HepG2 (cell line): ENCODE data around the gene IER2. TPM values are rescaled to one million over a fixed set of nuclear protein-coding genes. Genes with fewer than 3 reads are reported as not detected.

ENCODE experiments used
- ATF6 ChIP-seq: sonication (generic); formaldehyde crosslinking; conservative IDR thresholded peaks from 2 replicates; pipeline ENCODE4 v1.4.0; 2020; ENCODE audit warnings: missing genetic modification reagents
- BCL3 ChIP-seq: sonication (generic); formaldehyde crosslinking; IDR thresholded peaks from 2 replicates; pipeline ENCODE4 v1.5.1; 2020; ENCODE audit warnings: mild to moderate bottlenecking, missing genetic modification reagents, moderate library complexity
- GMEB2 ChIP-seq: IDR thresholded peaks from 2 replicates; pipeline ENCODE4 v1.6.1; 2016; ENCODE audit warnings: missing biosample characterization, missing genetic modification reagents, low read depth
- HHEX ChIP-seq: IDR thresholded peaks from 2 replicates; pipeline ENCODE4 v1.6.1; 2016; ENCODE audit warnings: control low read depth
- HOXA3 ChIP-seq: sonication (generic); formaldehyde crosslinking; IDR thresholded peaks from 2 replicates; pipeline ENCODE4 v1.5.0; 2020; ENCODE audit warnings: missing genetic modification reagents
- MAX ChIP-seq: IDR thresholded peaks from 2 replicates; pipeline ENCODE4 v1.6.1; 2012; ENCODE audit warnings: inconsistent platforms
- MAZ ChIP-seq, 2 experiments: sonication (generic) in 1 of 2; formaldehyde crosslinking in 1 of 2; IDR thresholded peaks; 2 replicates each; pipeline versions ENCODE4 v1.5.0 to v1.6.1; 2012 to 2020; ENCODE audit warnings: low read depth in 2 of 2, mild to moderate bottlenecking in 2 of 2, borderline replicate concordance in 1 of 2, improper control_type of control experiment in 1 of 2, low read length in 1 of 2, missing genetic modification reagents in 1 of 2, moderate library complexity in 1 of 2
- PATZ1 ChIP-seq: sonication (generic); formaldehyde crosslinking; IDR thresholded peaks from 2 replicates; pipeline ENCODE4 v1.4.0; 2020; ENCODE audit warnings: missing genetic modification reagents
- RXRB ChIP-seq: IDR thresholded peaks from 2 replicates; pipeline ENCODE4 v1.6.1; 2016; ENCODE audit warnings: borderline replicate concordance, missing genetic modification reagents, missing compliant biosample characterization
- ZFP91 ChIP-seq: sonication (generic); formaldehyde crosslinking; IDR thresholded peaks from 2 replicates; pipeline ENCODE4 v1.9.0; 2022; ENCODE audit warnings: missing genetic modification reagents, mild to moderate bottlenecking, borderline replicate concordance
- ZMAT5 ChIP-seq: sonication (generic); formaldehyde crosslinking; IDR thresholded peaks from 2 replicates; pipeline ENCODE4 v1.5.0; 2020; ENCODE audit warnings: mild to moderate bottlenecking, low read depth, missing genetic modification reagents, borderline replicate concordance
- ZNF18 ChIP-seq: sonication (generic); formaldehyde crosslinking; IDR thresholded peaks from 2 replicates; pipeline ENCODE4 v1.8.0; 2022; ENCODE audit warnings: mild to moderate bottlenecking, missing genetic modification reagents; ENCODE audit not compliant: insufficient replicate concordance
- ZNF383 ChIP-seq: sonication (generic); formaldehyde crosslinking; IDR thresholded peaks from 2 replicates; pipeline ENCODE4 v1.4.0; 2020; ENCODE audit warnings: missing genetic modification reagents, mild to moderate bottlenecking, borderline replicate concordance
- ZNF430 ChIP-seq: sonication (generic); formaldehyde crosslinking; IDR thresholded peaks from 2 replicates; pipeline ENCODE4 v1.9.0; 2021; ENCODE audit warnings: mild to moderate bottlenecking, missing genetic modification reagents
- ZNF83 ChIP-seq: sonication (generic); formaldehyde crosslinking; IDR thresholded peaks from 2 replicates; pipeline ENCODE4 v1.4.0; 2020; ENCODE audit warnings: missing genetic modification reagents, mild to moderate bottlenecking, borderline replicate concordance
- polyA plus RNA-seq, 8 experiments: library from polyadenylated mRNA; depleted of rRNA in 3 of 8; stranded (reverse) in 7 of 8; unstranded in 1 of 8; fragments of >200 nt; fragmentation: Illumina TruSeq in 4 of 8; extraction: Trizol in 4 of 8; gene quantifications; 2 replicates each; pipeline versions ENCODE4 v1.2.1 to v1.2.3, GENCODE V29; 2011 to 2016; ENCODE audit warnings: low read depth in 4 of 8, missing spikeins in 1 of 8, mixed read lengths in 1 of 8; ENCODE audit not compliant: insufficient read depth in 1 of 8
- total RNA-seq, 5 experiments: library from RNA; depleted of rRNA; stranded (reverse); fragments of >200 nt; fragmentation: Illumina TruSeq; extraction: Trizol; gene quantifications; 2 replicates each; pipeline ENCODE4 v1.2.3, GENCODE V29; 2016; ENCODE audit warnings: low read depth in 1 of 5

Gene IER2
- total and polyA plus RNA-seq, 2 of the 13 experiments (the other 11 are each of a cell fraction or from before 2014, with no cell fraction given): 10.1 to 14.3 TPM

GRCh38 chr19:13164343-13165161 lies 14.3 kb downstream of the IER2 start (continued):
- TF ChIP-seq BCL3: no peak
- TF ChIP-seq ZNF383: no peak
- peak; percentile 90 for TF ChIP-seq HOXA3 (CRISPR knock-in tag)
- peak; percentile 77 for TF ChIP-seq MAX
- no peak for TF ChIP-seq ATF6 (CRISPR knock-in tag)
- peak; percentile 32 for TF ChIP-seq ZNF18
- TF ChIP-seq HHEX (CRISPR knock-in tag): no peak
- TF ChIP-seq ZNF430 (CRISPR knock-in tag): peak; percentile 18; the same call in 1 of the 2 replicates
- peak; percentile 77 for TF ChIP-seq RXRB (CRISPR knock-in tag)
- no peak for TF ChIP-seq ZNF83
- TF ChIP-seq MAZ (IDR thresholded peaks at IDR 0.05; ENCODE audit: borderline replicate concordance, low read depth, low read length): no peak; the same call in 1 of the 2 replicates
- 0 out of 2 replicates have a peak, but pooled peaks have one; percentile 39 for TF ChIP-seq MAZ (CRISPR knock-in tag; IDR thresholded peaks at IDR 0.05; ENCODE audit: low read depth)
- peak; percentile 94 for TF ChIP-seq ZFP91 (CRISPR knock-in tag)
- TF ChIP-seq ZMAT5: no peak
- no peak for TF ChIP-seq GMEB2 (CRISPR knock-in tag)
- peak; percentile 92 for TF ChIP-seq PATZ1 (CRISPR knock-in tag)
